Body of pancreas (tissue), 4 donors: ENCODE measurements around the gene VPS26A.

Experiments used
- POLR2A ChIP-seq, 3 donors: fragments of 450-650 bp; IDR thresholded peaks; one replicate each; pipeline ENCODE4 v1.6.1; 2016; ENCODE audit warnings: antibody characterized with exemption in 3 of 3, mild to moderate bottlenecking in 2 of 3
- TF ChIP-seq, protein P1 (sequence below), 7 experiments: fragments of 450-650 bp in 4 of 7; fragments of 200-600 bp in 3 of 7; sonication (generic) in 3 of 7; IDR thresholded peaks; one replicate each; pipeline ENCODE4 v1.5.1; 2016 to 2019; ENCODE audit warnings: antibody characterized with exemption in 7 of 7

DNA sequence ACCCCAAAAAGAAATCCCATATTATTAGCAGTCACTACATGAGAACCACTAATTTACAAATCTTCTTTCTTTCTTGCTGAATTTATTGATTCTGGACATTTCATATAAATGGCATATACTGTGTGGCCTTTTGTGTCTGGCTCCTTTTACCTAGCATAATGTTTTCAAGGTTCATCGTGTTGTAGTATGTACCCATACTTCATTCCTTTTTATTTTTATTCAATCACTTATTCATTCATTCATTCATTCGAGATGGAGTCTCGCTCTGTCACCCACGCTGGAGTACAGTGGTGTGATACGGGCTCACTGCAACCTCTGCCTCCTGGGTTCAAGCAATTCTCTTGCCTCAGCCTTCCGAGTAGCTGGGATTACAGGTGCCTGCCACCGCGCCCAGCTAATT lies 21.9 kb downstream of the VPS26A start:
- no peak for TF ChIP-seq POLR2A (IDR thresholded peaks at IDR 0.05)
- TF ChIP-seq, protein P1, sequence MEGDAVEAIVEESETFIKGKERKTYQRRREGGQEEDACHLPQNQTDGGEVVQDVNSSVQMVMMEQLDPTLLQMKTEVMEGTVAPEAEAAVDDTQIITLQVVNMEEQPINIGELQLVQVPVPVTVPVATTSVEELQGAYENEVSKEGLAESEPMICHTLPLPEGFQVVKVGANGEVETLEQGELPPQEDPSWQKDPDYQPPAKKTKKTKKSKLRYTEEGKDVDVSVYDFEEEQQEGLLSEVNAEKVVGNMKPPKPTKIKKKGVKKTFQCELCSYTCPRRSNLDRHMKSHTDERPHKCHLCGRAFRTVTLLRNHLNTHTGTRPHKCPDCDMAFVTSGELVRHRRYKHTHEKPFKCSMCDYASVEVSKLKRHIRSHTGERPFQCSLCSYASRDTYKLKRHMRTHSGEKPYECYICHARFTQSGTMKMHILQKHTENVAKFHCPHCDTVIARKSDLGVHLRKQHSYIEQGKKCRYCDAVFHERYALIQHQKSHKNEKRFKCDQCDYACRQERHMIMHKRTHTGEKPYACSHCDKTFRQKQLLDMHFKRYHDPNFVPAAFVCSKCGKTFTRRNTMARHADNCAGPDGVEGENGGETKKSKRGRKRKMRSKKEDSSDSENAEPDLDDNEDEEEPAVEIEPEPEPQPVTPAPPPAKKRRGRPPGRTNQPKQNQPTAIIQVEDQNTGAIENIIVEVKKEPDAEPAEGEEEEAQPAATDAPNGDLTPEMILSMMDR (IDR thresholded peaks at IDR 0.05) = no peak
